Thymus (tissue), 11 donors: ENCODE measurements around the gene SLC8A2. TPM values are rescaled to one million over a fixed set of nuclear protein-coding genes. Genes with fewer than 3 reads are reported as not detected.

Experiments used
- DNase-seq, 9 donors: peaks; one replicate each; pipeline ENCODE4 v3.0.0-alpha.2; 2013; ENCODE audit warnings: low spot score in 9 of 9, low read depth in 6 of 9, missing footprints in 1 of 9
- H3K27ac ChIP-seq, 2 donors: one replicate each; pipeline ENCODE4 v1.5.1; 2013; ENCODE audit warnings: control low read depth in 1 of 2, low read depth in 1 of 2, low read length in 1 of 2, mild to moderate bottlenecking in 1 of 2, moderate library complexity in 1 of 2
- H3K27me3 ChIP-seq, 2 donors: one replicate each; pipeline ENCODE4 v1.5.1; 2013; ENCODE audit warnings: low read length in 1 of 2; ENCODE audit not compliant: control insufficient read depth in 2 of 2, insufficient read depth in 1 of 2
- H3K36me3 ChIP-seq, 2 donors: one replicate each; pipeline ENCODE4 v1.5.1; 2013; ENCODE audit warnings: low read length in 1 of 2, mild to moderate bottlenecking in 1 of 2, moderate library complexity in 1 of 2; ENCODE audit not compliant: control insufficient read depth in 2 of 2, insufficient read depth in 2 of 2
- H3K4me1 ChIP-seq, 2 donors: one replicate each; pipeline ENCODE4 v1.5.1; 2013; ENCODE audit warnings: low read length in 2 of 2; ENCODE audit not compliant: control insufficient read depth in 2 of 2, insufficient read depth in 2 of 2
- H3K4me3 ChIP-seq, 2 donors: one replicate each; pipeline ENCODE4 v1.5.1; 2013; ENCODE audit warnings: low read length in 2 of 2, control low read depth in 1 of 2, mild to moderate bottlenecking in 1 of 2
- H3K9me3 ChIP-seq, 2 donors: one replicate each; pipeline ENCODE4 v1.5.1; 2013; ENCODE audit warnings: low read length in 1 of 2, mild to moderate bottlenecking in 1 of 2; ENCODE audit not compliant: control insufficient read depth in 2 of 2, insufficient read depth in 1 of 2
- WGBS: extraction: QIAGEN DNeasy Blood & Tissue Kit; methylation state at CpG from one replicate; pipeline ENCODE4 v1.1.7; 2013; 5-methylcytosine and 5-hydroxymethylcytosine counted together
- polyA plus RNA-seq: library from polyadenylated mRNA; stranded (reverse); fragments of 200-250 nt; gene quantifications from one replicate; pipeline ENCODE4 v1.2.3, GENCODE V29; 2013
- total RNA-seq: library from RNA; stranded (reverse); fragments of 120-200 nt; gene quantifications from one replicate; pipeline ENCODE4 v1.2.4, GENCODE V29; 2013
- donor health status: healthy.

Gene SLC8A2
- total and polyA plus RNA-seq, 2 donors: 0.14 to 0.16 TPM

DNA sequence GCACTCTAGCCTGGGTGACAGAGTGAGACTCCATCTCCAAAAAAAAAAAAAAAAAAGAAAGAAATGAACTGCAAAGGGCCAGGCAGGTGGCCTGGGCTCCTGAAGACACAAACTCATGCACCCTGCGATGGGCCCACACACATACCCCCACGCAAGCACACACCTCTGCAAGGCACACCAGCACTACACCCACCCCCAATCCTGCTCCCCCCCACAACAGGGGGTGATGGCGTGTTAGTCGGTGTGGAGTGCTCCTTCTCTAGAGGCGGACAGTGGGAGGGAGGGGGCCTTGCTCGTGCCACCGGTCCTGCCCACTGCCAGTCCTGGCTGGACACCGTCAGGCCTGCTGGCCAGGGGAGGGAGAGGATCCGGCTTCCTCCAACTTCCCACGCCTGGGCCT is 1.6 kb upstream of the SLC8A2 start:
- no peak for DNase-seq
- peaks cover 17 to 44% of the 10 kb centered on the region in 2 donors for H3K27me3 ChIP-seq

DNA sequence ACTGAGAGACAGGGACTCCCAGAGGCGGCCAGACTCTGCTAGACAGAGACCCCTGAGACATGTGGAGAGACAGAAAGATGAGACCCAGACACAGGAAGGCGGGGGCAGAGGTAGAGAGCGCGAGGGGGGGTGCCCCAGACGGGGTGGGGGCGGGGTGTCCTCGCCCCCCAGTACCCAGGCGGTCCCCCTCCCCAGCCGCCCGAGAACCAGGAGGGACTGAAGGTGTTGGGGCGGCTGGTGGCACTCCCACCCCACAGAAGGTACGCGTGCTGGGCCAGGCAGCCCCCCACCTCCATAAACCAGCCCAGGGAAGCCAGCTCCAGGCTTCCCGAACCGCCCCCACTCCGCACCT is 336 bp downstream of the SLC8A2 start:
- DNase-seq: peak in 1 of 9 donors; percentile 14
- Histone ChIP-seq H3K36me3 (peaks cover 0 to 9% of the 10 kb centered on the region in 2 donors), H3K9me3 (no peaks in the 10 kb centered on the region), H3K4me1 (peaks cover 4 to 16% of the 10 kb centered on the region in 2 donors), H3K27me3 (peaks cover 17 to 61% of the 10 kb centered on the region in 2 donors), H3K27ac (no peak overlapping the region), H3K4me3 (peak overlapping the region in 1 of 2 donors; percentile 16)
- 4% methylated on average over 16 of the region's 16 CpGs for WGBS

More for the DNA sequence above, 1.6 kb upstream of the SLC8A2 start:
- Histone ChIP-seq H3K27ac (no peak overlapping the region), H3K4me1 (peaks cover 4 to 16% of the 10 kb centered on the region in 2 donors), H3K9me3 (no peaks in the 10 kb centered on the region), H3K36me3 (peaks cover 4 to 12% of the 10 kb centered on the region in 2 donors), H3K4me3 (no peak overlapping the region)
- WGBS: 93% methylated on average over 10 of the region's 10 CpGs

DNA sequence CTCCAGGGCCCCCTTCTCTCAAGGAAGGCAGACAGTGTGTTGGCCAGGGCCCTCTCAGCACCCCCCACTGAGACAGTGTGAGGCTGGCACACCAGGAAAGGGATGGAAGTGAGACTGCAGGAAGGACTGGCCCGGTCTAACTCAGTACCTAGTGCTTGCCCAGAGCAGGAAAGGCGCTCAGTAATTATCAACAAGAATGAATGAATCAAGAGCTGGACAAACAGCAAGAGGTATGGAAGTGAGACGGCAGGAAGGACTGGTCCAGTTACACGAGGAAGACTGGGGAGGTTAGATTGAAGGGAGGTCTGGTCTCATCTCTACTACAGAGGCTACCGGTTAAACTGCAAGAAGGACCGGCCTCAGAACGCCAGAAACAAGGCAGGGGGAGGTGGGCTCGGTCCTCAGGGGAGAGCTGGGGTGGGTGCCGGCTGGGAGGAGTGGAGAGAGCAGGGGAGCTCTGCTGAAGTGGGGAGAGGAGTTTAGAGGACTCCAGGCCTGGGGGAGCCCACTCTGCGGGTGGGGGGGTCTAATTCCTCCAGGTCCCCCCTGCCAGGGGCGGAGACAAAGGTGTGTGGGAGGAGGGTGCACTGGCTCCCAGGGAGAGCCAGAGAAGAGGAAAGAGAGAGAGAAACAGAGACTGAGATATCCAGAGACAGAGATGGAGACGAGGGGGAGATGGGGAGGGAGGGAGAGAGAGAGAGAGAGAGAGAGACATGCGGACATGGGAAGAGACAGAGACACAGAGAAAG is 1.1 kb downstream of the SLC8A2 start:
- no peak overlapping the region for H3K4me3 ChIP-seq
- peaks cover 4 to 16% of the 10 kb centered on the region in 2 donors for H3K4me1 ChIP-seq
- H3K27ac ChIP-seq: no peak overlapping the region
- H3K9me3 ChIP-seq: no peaks in the 10 kb centered on the region
- no peak for DNase-seq
- peaks cover 17 to 66% of the 10 kb centered on the region in 2 donors for H3K27me3 ChIP-seq
- peaks cover 0 to 5% of the 10 kb centered on the region in 2 donors for H3K36me3 ChIP-seq
- 40% methylated on average over 13 of the region's 13 CpGs for WGBS

DNA sequence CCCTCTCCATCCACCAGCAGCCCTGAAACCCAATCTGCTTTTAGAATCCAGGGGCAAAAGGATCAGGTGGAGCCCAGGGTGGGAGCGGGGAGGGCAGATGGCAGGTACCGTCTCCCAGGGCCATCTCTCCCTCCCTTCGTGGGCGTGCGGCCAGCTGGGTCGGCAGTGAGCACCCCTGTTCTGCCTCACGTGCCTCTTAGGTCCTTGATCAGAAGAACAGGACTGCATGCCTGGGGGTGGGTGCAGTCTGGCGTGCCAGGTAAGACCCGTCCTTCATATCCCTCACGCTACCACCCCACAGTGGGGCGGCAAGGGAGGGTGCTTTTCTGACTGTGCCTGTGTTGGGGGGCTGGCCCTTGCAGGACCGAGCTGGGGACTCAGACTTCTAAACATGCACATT is 2.0 kb downstream of the SLC8A2 start:
- Histone ChIP-seq H3K27me3 (peaks cover 19 to 71% of the 10 kb centered on the region in 2 donors), H3K9me3 (no peaks in the 10 kb centered on the region), H3K4me3 (no peak overlapping the region), H3K36me3 (no peaks in the 10 kb centered on the region), H3K27ac (no peak overlapping the region), H3K4me1 (peaks cover 4 to 16% of the 10 kb centered on the region in 2 donors)
- DNase-seq: no peak
- WGBS: 22% methylated on average over 12 of the region's 12 CpGs

DNA sequence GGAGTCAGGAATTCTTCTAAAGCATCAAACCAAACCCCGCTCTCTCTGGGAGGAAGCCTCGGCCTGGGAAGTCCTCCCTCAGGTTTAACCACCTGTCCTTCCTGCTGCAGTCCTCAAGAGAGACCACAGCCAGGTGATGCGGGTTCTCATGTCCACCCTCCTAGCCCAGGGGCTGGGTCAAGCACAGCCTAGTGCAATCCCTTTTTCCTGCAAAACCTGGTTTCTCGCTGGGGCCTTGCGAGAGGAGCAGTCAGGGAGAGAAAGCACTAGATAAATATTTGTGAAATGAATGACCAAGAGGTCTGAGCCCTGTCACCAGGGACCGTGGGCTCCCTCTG is 2.4 kb downstream of the SLC8A2 start:
- Histone ChIP-seq H3K36me3 (no peaks in the 10 kb centered on the region), H3K27ac (no peak overlapping the region), H3K9me3 (no peaks in the 10 kb centered on the region), H3K4me1 (peaks cover 4 to 16% of the 10 kb centered on the region in 2 donors), H3K27me3 (peaks cover 19 to 72% of the 10 kb centered on the region in 2 donors), H3K4me3 (no peak overlapping the region)
- WGBS: 35% methylated on average over 6 of the region's 6 CpGs
- no peak for DNase-seq

DNA sequence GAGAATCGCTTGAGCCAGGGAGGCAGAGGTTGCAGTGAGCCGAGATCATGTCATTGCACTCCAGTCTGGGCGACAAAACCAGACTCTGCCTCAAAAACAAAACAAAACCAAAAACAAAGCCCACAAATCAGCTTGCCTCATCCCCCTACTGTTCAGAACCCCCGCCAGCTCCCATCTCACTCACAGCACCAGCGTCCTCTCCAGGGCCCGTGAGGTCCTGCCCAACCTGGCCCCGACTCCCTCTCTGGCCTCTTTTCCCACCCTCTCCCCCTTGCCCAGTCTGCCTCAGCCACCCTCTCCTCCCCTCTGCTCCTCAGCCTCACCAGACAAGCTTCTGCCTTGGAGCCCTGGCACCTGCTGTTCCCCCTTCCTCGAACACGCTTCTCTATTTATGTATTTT is 3.8 kb downstream of the SLC8A2 start:
- WGBS: 54% methylated on average over 9 of the region's 9 CpGs
- peaks cover 4 to 16% of the 10 kb centered on the region in 2 donors for H3K4me1 ChIP-seq
- peaks cover 19 to 74% of the 10 kb centered on the region in 2 donors for H3K27me3 ChIP-seq
- DNase-seq: no peak
- H3K9me3 ChIP-seq: no peaks in the 10 kb centered on the region
- H3K4me3 ChIP-seq: no peak overlapping the region
- no peak overlapping the region for H3K27ac ChIP-seq
- H3K36me3 ChIP-seq: no peaks in the 10 kb centered on the region

DNA sequence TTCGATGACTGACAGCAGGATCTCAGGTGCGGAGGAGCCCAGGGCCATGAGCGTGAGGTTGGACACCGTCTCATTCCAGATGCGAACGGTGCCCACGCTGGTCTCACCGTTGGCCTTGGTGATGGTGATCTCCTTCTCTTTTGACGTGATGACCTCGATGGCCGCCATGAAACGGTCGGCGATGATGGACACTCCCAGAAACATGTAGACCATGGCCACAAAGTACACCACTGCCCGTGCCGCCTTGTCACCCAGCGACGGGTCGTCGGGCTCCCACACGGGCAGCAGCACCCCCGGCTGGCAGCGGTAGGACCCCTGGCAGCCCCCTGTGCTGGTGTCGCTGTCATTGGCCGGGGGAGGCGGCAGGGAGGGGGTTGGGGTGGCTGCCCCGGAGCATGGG is 5.7 kb downstream of the SLC8A2 start:
- Histone ChIP-seq H3K27ac (no peak overlapping the region), H3K4me3 (no peak overlapping the region), H3K27me3 (peaks cover 14 to 59% of the 10 kb centered on the region in 2 donors), H3K36me3 (no peaks in the 10 kb centered on the region), H3K9me3 (no peaks in the 10 kb centered on the region), H3K4me1 (no peaks in the 10 kb centered on the region)
- WGBS: 89% methylated on average over 27 of the region's 27 CpGs
- DNase-seq: no peak

DNA sequence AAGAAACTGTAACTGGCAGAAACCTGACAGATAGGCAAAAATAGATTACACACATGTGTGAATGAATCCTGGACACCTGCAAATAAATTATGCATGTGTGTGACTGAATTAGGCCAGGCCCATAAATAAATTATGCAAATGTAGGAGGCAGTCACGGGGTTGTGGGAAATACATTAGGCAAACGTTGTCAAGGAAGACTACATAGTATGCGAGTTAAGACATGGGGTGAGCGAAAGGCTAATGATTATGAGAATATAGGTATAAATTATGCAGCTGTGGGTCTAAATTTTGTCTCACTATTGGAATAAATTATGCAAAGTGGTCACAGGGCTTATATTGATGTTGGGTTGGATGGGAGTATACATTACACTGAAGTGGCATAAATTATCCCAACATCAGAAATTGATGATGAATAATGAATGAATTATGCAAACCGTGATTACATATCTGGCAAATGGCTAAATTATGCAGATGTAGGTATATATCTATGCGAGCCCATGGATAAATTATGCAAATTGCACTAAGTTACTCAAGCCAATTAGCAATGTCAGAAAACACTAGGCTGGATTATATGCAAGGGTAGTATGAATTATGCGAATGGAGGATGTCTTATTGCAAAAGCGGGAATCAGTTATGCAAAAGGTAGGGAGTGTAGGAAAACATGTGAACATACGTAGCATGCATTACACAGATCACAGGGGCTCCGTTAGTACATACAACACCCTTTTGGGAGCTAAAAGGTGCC is 6.8 kb downstream of the SLC8A2 start:
- H3K27ac ChIP-seq: no peak overlapping the region
- no peaks in the 10 kb centered on the region for H3K4me1 ChIP-seq
- 80% methylated on average over 10 of the region's 10 CpGs for WGBS
- no peak for DNase-seq
- peaks cover 7 to 56% of the 10 kb centered on the region in 2 donors for H3K27me3 ChIP-seq
- H3K36me3 ChIP-seq: no peaks in the 10 kb centered on the region
- no peaks in the 10 kb centered on the region for H3K9me3 ChIP-seq
- no peak overlapping the region for H3K4me3 ChIP-seq

DNA sequence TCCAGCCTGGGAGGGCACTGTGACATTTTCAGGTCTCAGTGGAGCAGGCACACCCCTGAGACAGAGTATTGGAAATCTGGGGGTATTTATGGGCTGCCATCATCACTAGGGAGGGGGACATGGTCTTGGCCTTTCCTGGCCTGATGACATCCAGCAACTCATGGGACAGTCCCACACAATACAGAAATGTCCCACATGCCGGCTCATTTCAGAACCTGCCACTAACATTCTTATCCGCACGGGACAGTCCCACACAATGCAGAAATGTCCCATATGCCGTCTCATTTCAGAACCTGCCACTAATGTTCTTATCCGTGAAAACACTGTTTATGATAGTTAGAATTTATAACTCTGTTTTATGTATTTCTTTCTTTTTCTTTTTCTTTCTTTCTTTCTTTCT is 9.8 kb downstream of the SLC8A2 start:
- H3K4me1 ChIP-seq: no peaks in the 10 kb centered on the region
- no peaks in the 10 kb centered on the region for H3K36me3 ChIP-seq
- no peak for DNase-seq
- H3K4me3 ChIP-seq: no peak overlapping the region
- 96% methylated on average over 5 of the region's 5 CpGs for WGBS
- H3K27ac ChIP-seq: no peak overlapping the region
- peaks cover 15 to 56% of the 10 kb centered on the region in 2 donors for H3K27me3 ChIP-seq
- peaks cover under 1% of the 10 kb centered on the region in 2 donors for H3K9me3 ChIP-seq
